ENCODE results near the gene ACAD10. TPM values are rescaled to one million over a fixed set of nuclear protein-coding genes. Genes with fewer than 3 reads are reported as not detected.
A peak's percentile ranks its signal among the peaks of the same experiment; 100 is the strongest.

The ACAD10 gene
- total RNA-seq = 10 to 100 TPM; 16.7 to 83.8 (median 27.0) TPM

DNA sequence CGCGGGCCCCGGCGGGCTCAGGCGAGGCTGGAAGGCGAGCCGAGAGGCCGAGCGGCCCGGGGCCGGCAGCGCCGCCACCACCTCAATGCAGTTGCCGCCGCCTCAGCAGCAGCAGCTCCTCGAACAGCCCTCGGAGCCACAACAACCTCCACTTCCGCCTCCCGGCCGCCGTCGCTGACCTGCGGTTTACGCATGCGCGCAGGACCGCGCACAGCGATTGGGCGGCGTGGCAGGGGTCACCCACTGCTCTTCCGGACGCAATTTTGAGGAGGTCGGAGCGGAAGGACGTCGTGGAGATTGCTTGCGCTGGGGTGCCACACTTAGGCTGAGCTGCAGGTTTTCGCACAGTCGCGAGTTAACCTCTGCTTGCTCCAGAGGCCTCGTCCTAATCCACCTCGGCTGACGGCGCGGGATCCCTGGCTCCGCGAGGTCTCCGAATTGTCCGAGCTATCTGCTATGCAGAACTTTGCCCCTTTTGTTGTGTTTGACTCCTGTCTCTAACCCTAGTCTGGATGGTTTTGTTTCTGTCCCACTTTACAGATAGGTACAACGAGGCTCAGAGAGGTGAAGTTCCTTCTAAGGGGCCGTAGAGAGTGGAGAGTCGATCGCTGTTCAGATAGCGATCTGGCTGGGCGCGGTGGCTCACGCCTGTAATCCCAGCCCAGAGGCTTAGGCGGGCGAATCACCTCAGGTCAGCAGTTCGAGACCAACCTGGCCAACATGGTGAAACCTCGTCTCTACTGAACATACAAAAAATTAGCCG is at the start of gene ACAD10, which contains the start of gene BRAP:
Gene ACAD10, plus strand, starts transcription at position 243 of the 763 bp plus-strand sequence. CDS start 6,657 bp downstream, outside the sequence.
Gene BRAP, minus strand, starts transcription at position 146 of the 763 bp plus-strand sequence. CDS start 164 bp downstream, outside the sequence.
- Histone ChIP-seq H3K27me3 (no peaks in the 10 kb centered on the region), H3K4me1 (peaks cover 19 to 33% (median 21%) of the 10 kb centered on the region in 4 donors), H3K36me3 (peaks cover 7 to 24% (median 13%) of the 10 kb centered on the region in 4 donors), H3K4me3 (peak within 1 kb of the TSS; percentile 70 to 100 (median 83)), H3K9me3 (no peaks in the 10 kb centered on the region), H3K27ac (peak within 1 kb of the TSS; percentile 85 to 93 (median 90))
- peak; percentile 91 to 99 for DNase-seq
- ATAC-seq (ENCODE audit: low FRiP score in 2 of 2) = peak; percentile 96 to 98
- 0 to 1% methylated on average over 10 to 33 of the region's 63 CpGs for WGBS, 2 donors
- TF ChIP-seq, protein P1, sequence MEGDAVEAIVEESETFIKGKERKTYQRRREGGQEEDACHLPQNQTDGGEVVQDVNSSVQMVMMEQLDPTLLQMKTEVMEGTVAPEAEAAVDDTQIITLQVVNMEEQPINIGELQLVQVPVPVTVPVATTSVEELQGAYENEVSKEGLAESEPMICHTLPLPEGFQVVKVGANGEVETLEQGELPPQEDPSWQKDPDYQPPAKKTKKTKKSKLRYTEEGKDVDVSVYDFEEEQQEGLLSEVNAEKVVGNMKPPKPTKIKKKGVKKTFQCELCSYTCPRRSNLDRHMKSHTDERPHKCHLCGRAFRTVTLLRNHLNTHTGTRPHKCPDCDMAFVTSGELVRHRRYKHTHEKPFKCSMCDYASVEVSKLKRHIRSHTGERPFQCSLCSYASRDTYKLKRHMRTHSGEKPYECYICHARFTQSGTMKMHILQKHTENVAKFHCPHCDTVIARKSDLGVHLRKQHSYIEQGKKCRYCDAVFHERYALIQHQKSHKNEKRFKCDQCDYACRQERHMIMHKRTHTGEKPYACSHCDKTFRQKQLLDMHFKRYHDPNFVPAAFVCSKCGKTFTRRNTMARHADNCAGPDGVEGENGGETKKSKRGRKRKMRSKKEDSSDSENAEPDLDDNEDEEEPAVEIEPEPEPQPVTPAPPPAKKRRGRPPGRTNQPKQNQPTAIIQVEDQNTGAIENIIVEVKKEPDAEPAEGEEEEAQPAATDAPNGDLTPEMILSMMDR (IDR thresholded peaks at IDR 0.05) = peak in 3 of 6 experiments; percentile 18 to 51 (median 40)
- TF ChIP-seq EP300 (IDR thresholded peaks at IDR 0.05) (peak in 1 of 4 donors; percentile 86), POLR2AphosphoS5 (IDR thresholded peaks at IDR 0.05) (peak; percentile 97 to 98), POLR2A (IDR thresholded peaks at IDR 0.05) (peak; percentile 48 to 92 (median 80))

DNA sequence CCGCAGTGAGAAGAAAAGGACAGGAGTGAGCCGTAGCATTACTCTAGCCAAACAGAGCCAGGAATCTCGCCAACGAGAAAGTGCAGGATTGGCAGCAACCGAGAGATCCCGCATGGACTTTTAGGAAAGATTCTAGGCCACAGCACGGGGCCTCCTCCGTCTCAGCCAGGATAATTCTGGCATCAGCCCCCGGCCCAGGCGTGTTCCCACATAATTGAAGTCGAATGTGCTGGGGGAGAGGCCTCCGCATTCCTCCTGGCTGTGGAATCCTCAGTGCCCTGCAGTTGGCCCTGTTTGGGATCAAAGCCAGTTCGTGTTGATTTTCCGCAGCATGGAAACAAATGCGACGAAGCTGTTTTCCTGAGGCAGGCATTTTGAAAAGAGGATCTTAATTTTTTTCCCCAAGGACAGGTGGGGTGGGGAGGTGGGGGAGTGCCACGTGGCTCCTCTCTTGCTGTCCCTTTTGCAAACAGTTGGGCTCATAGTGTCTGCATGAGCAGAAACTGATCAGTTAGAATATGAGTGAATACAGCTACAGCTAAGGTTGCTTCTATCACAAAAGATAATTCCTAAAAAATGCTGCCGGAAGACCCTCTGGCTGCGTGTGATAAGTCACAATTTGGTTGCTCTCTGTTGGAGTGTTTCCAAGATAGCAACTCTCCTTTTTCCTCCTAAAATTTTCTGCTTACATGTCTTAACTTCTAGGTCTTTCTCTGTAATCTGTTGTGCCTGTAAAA is 49.5 kb upstream of the ACAD10 start:
- WGBS, 2 donors = 42 to 48% methylated on average over 18 to 19 of the region's 19 CpGs
- Histone ChIP-seq H3K4me3 (no peak overlapping the region), H3K4me1 (peaks cover 0 to 15% (median 9%) of the 10 kb centered on the region in 4 donors), H3K27ac (peak overlapping the region; percentile 39 to 66 (median 49)), H3K9me3 (no peaks in the 10 kb centered on the region), H3K36me3 (no peaks in the 10 kb centered on the region), H3K27me3 (no peaks in the 10 kb centered on the region)
- ATAC-seq (ENCODE audit: low FRiP score in 2 of 2) = peak; percentile 67 to 84
- TF ChIP-seq, protein P1 (IDR thresholded peaks at IDR 0.05) = no peak
- TF ChIP-seq POLR2AphosphoS5 (IDR thresholded peaks at IDR 0.05) (no peak), EP300 (IDR thresholded peaks at IDR 0.05) (no peak), POLR2A (IDR thresholded peaks at IDR 0.05) (no peak)
- DNase-seq = peak in 1 of 2 donors; percentile 31

DNA sequence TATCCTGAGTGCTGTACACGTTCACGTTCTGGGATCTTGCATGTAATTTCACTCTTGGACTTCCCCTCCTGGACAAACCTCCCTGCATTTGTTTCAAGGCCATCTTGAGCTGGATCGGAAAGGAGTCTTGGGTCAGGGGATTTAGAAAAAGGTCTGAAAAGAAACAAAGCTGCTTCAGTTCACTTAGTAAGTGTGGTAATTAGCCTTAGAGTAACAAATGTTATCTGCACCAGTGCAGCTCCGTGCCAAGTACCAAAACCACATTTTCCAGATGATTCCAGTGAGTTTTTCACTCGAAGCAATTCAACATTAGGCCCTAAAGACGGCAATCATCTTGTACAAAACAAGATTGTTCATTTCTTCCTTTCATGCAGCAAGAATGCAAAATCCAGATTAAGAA is 47.3 kb upstream of the ACAD10 start:
- WGBS, 2 donors = 83 to 86% methylated on average over 6 of the region's 6 CpGs
- H3K36me3 ChIP-seq = peaks cover 2 to 18% (median 6%) of the 10 kb centered on the region in 4 donors
- DNase-seq = no peak
- H3K4me3 ChIP-seq = no peak overlapping the region
- no peaks in the 10 kb centered on the region for H3K9me3 ChIP-seq
- no peak overlapping the region for H3K27ac ChIP-seq
- ATAC-seq (ENCODE audit: low FRiP score in 2 of 2) = no peak
- H3K27me3 ChIP-seq = no peaks in the 10 kb centered on the region
- peaks cover 4 to 16% (median 11%) of the 10 kb centered on the region in 4 donors for H3K4me1 ChIP-seq
- TF ChIP-seq POLR2A (IDR thresholded peaks at IDR 0.05) = no peak
- TF ChIP-seq EP300 (IDR thresholded peaks at IDR 0.05) = no peak
- no peak for TF ChIP-seq POLR2AphosphoS5 (IDR thresholded peaks at IDR 0.05)

DNA sequence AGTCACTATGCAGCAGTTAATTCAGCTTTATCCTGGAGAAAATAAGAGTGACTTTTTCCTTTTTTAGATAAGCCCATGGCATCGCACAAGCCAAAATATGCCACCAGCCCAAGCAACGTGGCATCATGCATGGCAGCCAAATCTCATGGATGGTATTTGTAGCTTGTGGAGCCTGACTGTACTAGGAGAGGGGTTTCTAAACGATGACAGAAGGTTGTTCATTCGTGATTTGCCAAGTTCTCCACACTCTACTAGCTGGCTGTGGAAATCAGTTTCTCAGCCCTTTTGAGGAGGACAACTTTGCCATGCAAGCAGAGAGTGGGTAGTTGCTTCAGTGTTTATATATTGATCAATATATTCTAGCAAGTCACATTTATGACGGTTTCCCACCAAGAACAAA is 45.3 kb upstream of the ACAD10 start:
- Histone ChIP-seq H3K4me1 (peaks cover 4 to 25% (median 15%) of the 10 kb centered on the region in 4 donors), H3K36me3 (peaks cover 12 to 37% (median 19%) of the 10 kb centered on the region in 4 donors), H3K9me3 (no peaks in the 10 kb centered on the region), H3K27me3 (no peaks in the 10 kb centered on the region), H3K27ac (no peak overlapping the region), H3K4me3 (no peak overlapping the region)
- ATAC-seq (ENCODE audit: low FRiP score in 2 of 2) = no peak
- 90 to 94% methylated on average over 5 of the region's 5 CpGs for WGBS, 2 donors
- TF ChIP-seq, protein P1 (IDR thresholded peaks at IDR 0.05) = no peak
- TF ChIP-seq POLR2AphosphoS5 (IDR thresholded peaks at IDR 0.05) (no peak), EP300 (IDR thresholded peaks at IDR 0.05) (no peak), POLR2A (IDR thresholded peaks at IDR 0.05) (no peak)
- no peak for DNase-seq
